Gastrocnemius medialis (tissue), 4 donors: ENCODE results near the gene RBFA.

Source experiments
- CTCF ChIP-seq, 5 experiments: fragments of 450-650 bp in 3 of 5; fragments of 200-600 bp in 2 of 5; sonication (generic) in 2 of 5; IDR thresholded peaks in 4 of 5; conservative IDR thresholded peaks in 1 of 5; 1 replicate in 4 of 5; 2 replicates in 1 of 5; pipeline ENCODE4 v1.5.1; 2016 to 2019; ENCODE audit warnings: antibody characterized with exemption in 5 of 5, mild to moderate bottlenecking in 3 of 5, moderate library complexity in 3 of 5
- POLR2A ChIP-seq, 2 donors: fragments of 450-650 bp; IDR thresholded peaks; one replicate each; pipeline ENCODE4 v1.6.1; 2017; ENCODE audit warnings: antibody characterized with exemption in 2 of 2, mild to moderate bottlenecking in 2 of 2, moderate library complexity in 2 of 2

GRCh38 chr18:80050797-80051196 is 16.6 kb downstream of the RBFA start:
- TF ChIP-seq CTCF (IDR thresholded peaks at IDR 0.05 in 4 of 5, conservative IDR thresholded peaks at IDR 0.05 in 1 of 5) (no peak), POLR2A (IDR thresholded peaks at IDR 0.05) (no peak)
